ENCODE results near the gene EPHA4.

The EPHA4 gene

DNA sequence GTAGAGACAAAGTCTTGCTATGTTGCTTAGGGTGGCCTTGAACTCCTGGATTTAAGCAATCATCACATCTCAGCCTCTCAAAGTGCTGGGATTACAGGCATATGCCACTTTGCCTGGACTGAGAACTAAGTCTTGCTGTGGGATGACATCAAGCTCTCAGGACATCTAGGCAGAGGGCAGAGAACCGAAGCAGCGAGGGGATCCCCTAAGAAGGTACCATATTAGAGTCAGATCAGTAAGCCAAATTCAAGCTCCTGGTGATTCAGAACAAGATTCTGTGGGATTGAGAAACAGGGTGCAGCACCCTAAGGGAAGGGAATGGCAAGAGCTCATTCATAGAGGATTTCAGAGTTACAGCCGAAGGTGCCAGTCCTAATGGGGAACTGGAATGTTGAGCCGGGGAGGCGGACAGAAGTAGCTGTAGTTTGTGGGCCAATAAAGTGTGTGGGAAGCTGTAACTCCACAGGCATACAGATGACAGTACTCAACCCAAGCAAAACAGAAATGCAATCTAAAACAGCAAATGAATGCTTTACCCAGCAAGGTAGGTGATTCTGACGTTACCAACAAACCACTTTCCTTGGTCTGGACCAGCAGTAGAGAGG lies 30.9 kb downstream of the EPHA4 start:
- TF ChIP-seq, protein P1, sequence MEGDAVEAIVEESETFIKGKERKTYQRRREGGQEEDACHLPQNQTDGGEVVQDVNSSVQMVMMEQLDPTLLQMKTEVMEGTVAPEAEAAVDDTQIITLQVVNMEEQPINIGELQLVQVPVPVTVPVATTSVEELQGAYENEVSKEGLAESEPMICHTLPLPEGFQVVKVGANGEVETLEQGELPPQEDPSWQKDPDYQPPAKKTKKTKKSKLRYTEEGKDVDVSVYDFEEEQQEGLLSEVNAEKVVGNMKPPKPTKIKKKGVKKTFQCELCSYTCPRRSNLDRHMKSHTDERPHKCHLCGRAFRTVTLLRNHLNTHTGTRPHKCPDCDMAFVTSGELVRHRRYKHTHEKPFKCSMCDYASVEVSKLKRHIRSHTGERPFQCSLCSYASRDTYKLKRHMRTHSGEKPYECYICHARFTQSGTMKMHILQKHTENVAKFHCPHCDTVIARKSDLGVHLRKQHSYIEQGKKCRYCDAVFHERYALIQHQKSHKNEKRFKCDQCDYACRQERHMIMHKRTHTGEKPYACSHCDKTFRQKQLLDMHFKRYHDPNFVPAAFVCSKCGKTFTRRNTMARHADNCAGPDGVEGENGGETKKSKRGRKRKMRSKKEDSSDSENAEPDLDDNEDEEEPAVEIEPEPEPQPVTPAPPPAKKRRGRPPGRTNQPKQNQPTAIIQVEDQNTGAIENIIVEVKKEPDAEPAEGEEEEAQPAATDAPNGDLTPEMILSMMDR (IDR thresholded peaks at IDR 0.05; ENCODE audit: low read depth, low read length), result no peak

DNA sequence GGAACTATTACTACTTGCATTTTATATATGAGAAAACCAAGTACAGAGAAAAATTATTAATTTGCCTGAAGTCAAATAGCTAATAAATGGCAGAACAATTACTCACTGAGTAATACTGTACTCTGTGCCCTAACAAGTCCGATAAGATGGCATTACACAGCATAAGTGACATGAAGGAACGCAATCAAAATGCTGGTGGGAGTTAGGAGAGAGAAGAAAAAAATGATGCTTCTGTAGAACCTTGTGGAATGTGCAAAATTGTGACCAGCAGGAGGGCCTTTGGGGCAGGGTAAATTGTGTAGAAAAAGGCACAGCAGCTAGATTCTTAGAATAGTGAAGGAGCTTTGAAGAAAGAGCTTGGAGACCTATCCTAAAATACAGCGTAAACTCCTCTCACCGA lies 32.9 kb downstream of the EPHA4 start:
- TF ChIP-seq, protein P1 (IDR thresholded peaks at IDR 0.05; ENCODE audit: low read depth, low read length), result no peak
- no peak overlapping the region for H3K4me3 ChIP-seq (ENCODE audit: low read depth, low read length)

More for the DNA sequence above, 30.9 kb downstream of the EPHA4 start:
- no peak overlapping the region for H3K4me3 ChIP-seq (ENCODE audit: low read depth, low read length)

DNA sequence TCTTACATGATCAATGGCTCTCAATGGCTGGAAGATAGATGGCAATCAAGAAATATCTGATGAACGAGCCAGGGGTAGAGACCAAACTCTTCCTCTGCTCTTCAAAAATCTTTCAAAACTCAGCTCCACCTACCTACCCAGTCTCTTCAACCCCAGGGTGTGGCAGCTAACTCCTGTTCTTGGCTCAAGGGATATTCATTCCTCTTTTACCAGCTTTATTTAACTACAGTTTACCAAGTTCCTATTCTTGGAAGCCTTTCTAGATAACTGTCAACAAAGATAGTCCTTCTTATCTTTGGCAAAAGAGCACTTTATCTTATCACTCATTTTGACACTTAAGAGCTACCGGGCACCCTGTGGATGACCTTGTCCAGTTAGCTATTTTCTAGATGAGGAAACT lies 36.3 kb downstream of the EPHA4 start:
- TF ChIP-seq, protein P1 (IDR thresholded peaks at IDR 0.05; ENCODE audit: low read depth, low read length), result no peak
- H3K4me3 ChIP-seq (ENCODE audit: low read depth, low read length), result no peak overlapping the region

DNA sequence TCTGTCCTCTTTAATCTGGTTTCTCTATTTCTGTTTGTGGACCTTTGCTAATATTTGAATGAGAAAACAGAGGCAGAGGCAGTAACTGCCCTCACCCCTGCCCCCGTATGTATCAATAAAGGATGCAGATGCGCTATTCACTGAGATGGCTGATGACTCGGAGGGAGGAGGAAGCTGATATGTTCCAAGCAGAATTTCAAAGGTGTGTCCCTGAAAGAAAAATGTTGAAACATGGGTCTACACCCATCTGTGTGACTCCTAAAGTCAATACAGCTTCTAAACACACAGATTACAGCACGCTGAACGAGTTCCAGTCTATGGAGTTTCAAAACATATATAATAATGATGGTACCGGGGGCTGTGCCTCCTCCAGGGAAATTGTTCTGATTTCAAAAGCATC lies 38.8 kb downstream of the EPHA4 start:
- no peak overlapping the region for H3K4me3 ChIP-seq (ENCODE audit: low read depth, low read length)
- TF ChIP-seq, protein P1 (IDR thresholded peaks at IDR 0.05; ENCODE audit: low read depth, low read length), result no peak

DNA sequence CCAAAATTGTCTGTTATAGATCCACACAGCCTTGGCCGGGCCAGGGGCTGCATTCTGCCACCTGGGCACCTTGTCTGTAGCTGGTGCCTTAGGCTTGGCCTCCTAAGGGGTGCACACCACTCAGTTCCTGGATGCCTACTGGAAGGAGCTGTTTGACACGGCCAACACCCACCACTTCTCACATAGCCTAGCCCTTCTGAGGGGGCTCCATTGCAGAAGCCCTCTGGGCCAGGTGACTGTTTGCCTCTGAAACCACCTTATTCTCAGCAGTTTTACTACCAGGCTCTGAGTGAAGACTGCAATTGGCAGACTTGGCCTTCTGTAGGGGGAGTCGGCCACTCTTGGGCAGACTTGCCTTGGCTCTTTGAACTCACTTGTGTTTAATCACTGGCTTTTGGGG lies 39.5 kb downstream of the EPHA4 start:
- TF ChIP-seq, protein P1 (IDR thresholded peaks at IDR 0.05; ENCODE audit: low read depth, low read length), result no peak
- H3K4me3 ChIP-seq (ENCODE audit: low read depth, low read length), result no peak overlapping the region

DNA sequence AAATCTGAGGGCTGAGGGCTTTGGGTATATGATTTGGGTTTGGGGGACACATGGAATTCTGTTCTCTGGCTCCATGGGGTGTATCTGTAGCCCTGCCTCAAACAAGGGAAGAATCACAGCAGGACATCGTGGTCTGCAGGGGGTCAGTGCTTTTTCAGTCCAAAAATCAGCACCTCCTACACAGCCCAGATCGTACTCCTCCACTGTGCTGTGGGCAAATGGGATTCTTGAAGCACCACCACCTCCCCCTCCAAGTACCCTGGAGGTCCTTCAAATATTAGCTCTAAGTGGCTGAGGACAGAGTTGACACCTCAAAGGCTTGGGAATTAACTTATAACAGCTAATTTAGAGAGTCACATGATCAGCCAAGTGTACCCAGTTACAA lies 41.5 kb downstream of the EPHA4 start:
- H3K4me3 ChIP-seq (ENCODE audit: low read depth, low read length), result no peak overlapping the region

DNA sequence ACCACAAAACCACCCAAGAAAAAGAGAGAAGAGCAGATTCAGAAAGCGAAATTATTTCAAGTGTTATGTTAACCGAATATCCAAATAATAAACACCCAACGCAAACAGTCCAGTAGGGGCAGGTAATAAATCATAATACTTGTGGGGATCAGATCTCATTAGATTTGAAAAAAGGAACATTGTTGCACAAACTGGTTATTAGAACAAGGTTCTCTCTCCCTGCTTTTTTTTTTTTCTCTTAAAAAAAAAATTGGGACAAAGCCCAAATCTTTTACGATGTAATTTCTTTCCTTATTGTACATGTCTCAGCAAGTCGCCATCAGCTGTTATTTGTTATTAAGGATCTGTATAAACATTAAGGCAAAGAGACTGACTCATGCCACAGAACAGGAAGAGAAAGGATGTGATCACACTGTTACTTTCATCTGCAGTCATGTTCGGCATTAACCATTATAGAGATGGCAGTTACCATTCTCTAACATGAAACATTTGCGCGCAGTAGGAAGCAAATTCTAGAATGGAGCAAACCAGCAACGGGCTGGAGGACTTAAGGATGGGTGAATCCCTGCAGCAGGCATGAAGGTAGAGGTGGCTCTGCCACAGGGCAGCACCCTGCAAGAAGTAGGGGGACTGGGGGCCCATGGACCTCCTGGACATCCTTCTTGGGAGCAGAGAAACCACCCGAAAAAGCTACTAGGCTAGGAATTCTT lies 42.0 kb downstream of the EPHA4 start:
- H3K4me3 ChIP-seq (ENCODE audit: low read depth, low read length), result peak overlapping the region; percentile 24
- TF ChIP-seq, protein P1 (IDR thresholded peaks at IDR 0.05; ENCODE audit: low read depth, low read length), result no peak

More for the DNA sequence above, 41.5 kb downstream of the EPHA4 start:
- TF ChIP-seq, protein P1 (IDR thresholded peaks at IDR 0.05; ENCODE audit: low read depth, low read length), result no peak

Measured in WI38 (cell line).